NCI-H2081 treated with DMSO at 0.1 percent for 48 hours (cell line): Measurements from ENCODE around the gene BPI.
"Not testable (repeated sequence)": the region's sequence is repeated elsewhere in the genome, so short reads cannot be mapped to it uniquely, and the experiment has no call there.

Experiments used
- DNase-seq: peaks from one replicate; lab custom pipeline; 2025; lab: John Stamatoyannopoulos, UW

The BPI gene

GRCh38 chr20:38304845-38305447 is 990 bp downstream of the BPI start:
- DNase-seq = no peak

GRCh38 chr20:38305541-38305940 is 1.6 kb downstream of the BPI start:
- DNase-seq = no peak

GRCh38 chr20:38306379-38306778 is 2.4 kb downstream of the BPI start:
- no peak for DNase-seq

GRCh38 chr20:38307371-38308046 is 3.6 kb downstream of the BPI start:
- no peak for DNase-seq

- no peak for DNase-seq
Measured at GRCh38 chr20:38308047-38308438, 4.1 kb downstream of the BPI start.

GRCh38 chr20:38308447-38308846 is 4.5 kb downstream of the BPI start:
- no peak for DNase-seq

GRCh38 chr20:38311091-38311490 is 7.1 kb downstream of the BPI start:
- DNase-seq = no peak

- DNase-seq = no peak
Measured at GRCh38 chr20:38311491-38311890, 7.5 kb downstream of the BPI start.

GRCh38 chr20:38313676-38314075 is 9.7 kb downstream of the BPI start:
- DNase-seq = no peak

GRCh38 chr20:38314350-38314749 is 10.4 kb downstream of the BPI start:
- DNase-seq = not testable (repeated sequence)

- no peak for DNase-seq
Measured at GRCh38 chr20:38315290-38315966, 11.5 kb downstream of the BPI start.

- no peak for DNase-seq
Measured at GRCh38 chr20:38316341-38316740, 12.4 kb downstream of the BPI start.

GRCh38 chr20:38317422-38317821 is 13.5 kb downstream of the BPI start:
- DNase-seq = no peak

- no peak for DNase-seq
Measured at GRCh38 chr20:38320221-38320620, 16.3 kb downstream of the BPI start.

GRCh38 chr20:38321959-38322598 is 18.1 kb downstream of the BPI start:
- no peak for DNase-seq

- DNase-seq = no peak
Measured at GRCh38 chr20:38324159-38324558, 20.2 kb downstream of the BPI start.

GRCh38 chr20:38325167-38325566 is 21.2 kb downstream of the BPI start:
- DNase-seq = no peak

GRCh38 chr20:38325905-38326304 is 21.9 kb downstream of the BPI start:
- no peak for DNase-seq

GRCh38 chr20:38326309-38326708 is 22.4 kb downstream of the BPI start:
- no peak for DNase-seq

GRCh38 chr20:38330638-38331037 is 26.7 kb downstream of the BPI start:
- DNase-seq = no peak

- DNase-seq = no peak
Measured at GRCh38 chr20:38331245-38331644, 27.3 kb downstream of the BPI start.

- DNase-seq = no peak
Measured at GRCh38 chr20:38331814-38332213, 27.9 kb downstream of the BPI start.

- DNase-seq = no peak
Measured at GRCh38 chr20:38334016-38334415, 30.1 kb downstream of the BPI start.
